ENCODE measurements around the gene COL21A1. TPM values are rescaled to one million over a fixed set of nuclear protein-coding genes. Genes with fewer than 3 reads are reported as not detected.

Gene COL21A1
- total and polyA plus RNA-seq, 11 donors: 21.7 to 110 (median 49.1) TPM

DNA sequence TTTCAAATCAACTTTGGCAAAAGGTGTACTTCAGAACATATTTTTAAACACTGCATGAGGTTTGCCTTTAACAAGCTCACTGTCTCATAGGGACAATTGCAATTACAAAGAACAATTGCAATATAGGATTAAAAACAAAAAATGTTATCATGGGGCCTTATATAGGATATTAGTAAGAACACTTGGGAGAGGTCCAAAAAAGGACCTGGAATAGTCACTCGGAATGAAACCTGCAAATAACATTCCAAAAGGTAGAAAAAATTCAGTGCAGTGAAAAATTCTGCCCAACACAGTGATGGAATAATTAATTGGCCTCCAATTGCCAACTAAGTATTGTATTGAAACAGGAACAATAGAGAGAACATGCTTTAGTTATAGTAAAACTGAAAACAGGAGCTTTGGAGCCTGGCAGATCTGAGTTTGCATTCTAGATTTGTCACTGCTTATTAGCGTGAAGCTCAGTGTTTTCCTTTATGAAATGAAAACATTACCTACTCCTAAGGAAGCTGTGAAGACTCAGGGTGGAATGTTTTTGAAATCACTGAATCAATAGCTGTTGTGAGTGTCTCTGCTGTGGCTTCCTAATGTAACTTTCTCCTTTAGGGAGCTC lies 199.3 kb downstream of the COL21A1 start:
- no peak for ATAC-seq
- Histone ChIP-seq H3K36me3 (no peaks in the 10 kb centered on the region), H3K4me1 (peaks cover 0 to 13% (median 0%) of the 10 kb centered on the region in 12 donors), H3K4me3 (no peak overlapping the region), H3K9me3 (no peaks in the 10 kb centered on the region), H3K27ac (no peak overlapping the region), H3K27me3 (no peaks in the 10 kb centered on the region)
- no peak for DNase-seq
- TF ChIP-seq CTCF (IDR thresholded peaks at IDR 0.05) (no peak), POLR2A (IDR thresholded peaks at IDR 0.05) (no peak)
- intact Hi-C loops (cut with DNase I): no loop called here
- WGBS, 4 donors: 81 to 88% (median 82%) methylated on average over 2 of the region's 2 CpGs

DNA sequence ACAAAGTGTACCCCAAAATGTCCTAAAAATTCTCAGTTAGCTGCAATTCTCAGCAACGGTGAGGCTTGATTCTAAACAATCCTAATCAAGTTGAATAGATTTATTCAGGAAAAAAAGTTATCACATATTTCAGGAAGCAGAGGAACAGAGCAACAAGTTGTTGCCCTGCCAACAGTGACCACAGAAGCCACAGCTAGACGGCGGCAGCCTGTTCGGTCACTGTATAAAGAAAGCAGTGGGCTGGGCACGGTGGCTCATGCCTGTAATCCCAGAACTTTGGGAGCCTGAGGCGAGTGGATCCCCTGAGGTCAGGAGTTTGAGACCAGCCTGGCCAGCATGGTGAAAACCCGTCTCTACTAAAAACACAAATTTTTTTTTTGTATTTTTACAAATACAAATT lies 200.8 kb downstream of the COL21A1 start:
- Histone ChIP-seq H3K36me3 (no peaks in the 10 kb centered on the region), H3K27me3 (no peaks in the 10 kb centered on the region), H3K27ac (peak overlapping the region in 1 of 12 donors; percentile 26), H3K4me1 (peaks cover 0 to 13% (median 0%) of the 10 kb centered on the region in 12 donors), H3K4me3 (no peak overlapping the region), H3K9me3 (no peaks in the 10 kb centered on the region)
- WGBS, 4 donors: 45 to 54% (median 51%) methylated on average over 7 of the region's 7 CpGs
- intact Hi-C loops (cut with DNase I): no loop called here
- TF ChIP-seq CTCF (IDR thresholded peaks at IDR 0.05) (no peak), POLR2A (IDR thresholded peaks at IDR 0.05) (no peak)
- DNase-seq (peak; percentile 16 to 70 (median 29)), ATAC-seq (peak in 3 of 4 donors; percentile 47 to 53 (median 48))

- intact Hi-C loops (cut with DNase I): no loop called here
- ATAC-seq: no peak
- WGBS, 4 donors: 85 to 91% (median 89%) methylated on average over 4 of the region's 4 CpGs
Measured at GRCh38 chr6:56043761-56044160, 203.6 kb downstream of the COL21A1 start.

GRCh38 chr6:56043076-56043475 lies 204.3 kb downstream of the COL21A1 start:
- no peak for TF ChIP-seq CTCF (IDR thresholded peaks at IDR 0.05)
- TF ChIP-seq POLR2A (IDR thresholded peaks at IDR 0.05): no peak
- Histone ChIP-seq H3K27ac (no peak overlapping the region), H3K36me3 (no peaks in the 10 kb centered on the region), H3K4me3 (no peak overlapping the region), H3K9me3 (no peaks in the 10 kb centered on the region), H3K27me3 (no peaks in the 10 kb centered on the region), H3K4me1 (peaks cover 0 to 13% (median 0%) of the 10 kb centered on the region in 12 donors)
- ATAC-seq (no peak), DNase-seq (no peak)
- intact Hi-C loops (cut with DNase I): no loop called here

More at GRCh38 chr6:56043761-56044160, 203.6 kb downstream of the COL21A1 start:
- Histone ChIP-seq H3K27me3 (no peaks in the 10 kb centered on the region), H3K4me3 (no peak overlapping the region), H3K9me3 (no peaks in the 10 kb centered on the region), H3K27ac (no peak overlapping the region), H3K36me3 (no peaks in the 10 kb centered on the region), H3K4me1 (peaks cover 0 to 13% (median 0%) of the 10 kb centered on the region in 12 donors)
- TF ChIP-seq POLR2A (IDR thresholded peaks at IDR 0.05) (no peak), CTCF (IDR thresholded peaks at IDR 0.05) (no peak)
- no peak for DNase-seq
